A549 (cell line): Measurements from ENCODE around the gene RAB5A.

ENCODE experiments used
- CEBPB ChIP-seq, 2 experiments: fragments of >200 bp in 1 of 2; sonication (Bioruptor Twin) in 1 of 2; formaldehyde crosslinking in 1 of 2; IDR thresholded peaks; 2 replicates each; pipeline ENCODE4 v1.6.1; 2012 to 2016
- CHD2 ChIP-seq: fragments of 150-350 bp; IDR thresholded peaks from 2 replicates; pipeline ENCODE4 v1.6.1; 2014; ENCODE audit warnings: low read length; ENCODE audit not compliant: partially characterized antibody
- NFE2L2 ChIP-seq: fragments of 150-350 bp; conservative IDR thresholded peaks from 2 replicates; pipeline ENCODE4 v1.6.1; 2014; ENCODE audit warnings: low read length
- POLR2A ChIP-seq: IDR thresholded peaks from 2 replicates; pipeline ENCODE4 v1.6.1; 2012; ENCODE audit warnings: mild to moderate bottlenecking, low read length
- SREBF2 ChIP-seq: fragments of 450-650 bp; IDR thresholded peaks from 2 replicates; pipeline ENCODE4 v1.6.1; 2014; ENCODE audit warnings: mild to moderate bottlenecking, moderate library complexity
- TF ChIP-seq, protein P1 (sequence below): fragments of >200 bp; sonication (Bioruptor Twin); formaldehyde crosslinking; IDR thresholded peaks from 3 replicates; pipeline ENCODE4 v1.5.1; 2016

GRCh38 chr3:19911452-19911851 lies 35.4 kb upstream of the RAB5A start:
- no peak for TF ChIP-seq SREBF2
- TF ChIP-seq CEBPB (IDR thresholded peaks at IDR 0.05): no peak
- no peak for TF ChIP-seq POLR2A
- TF ChIP-seq, protein P1, sequence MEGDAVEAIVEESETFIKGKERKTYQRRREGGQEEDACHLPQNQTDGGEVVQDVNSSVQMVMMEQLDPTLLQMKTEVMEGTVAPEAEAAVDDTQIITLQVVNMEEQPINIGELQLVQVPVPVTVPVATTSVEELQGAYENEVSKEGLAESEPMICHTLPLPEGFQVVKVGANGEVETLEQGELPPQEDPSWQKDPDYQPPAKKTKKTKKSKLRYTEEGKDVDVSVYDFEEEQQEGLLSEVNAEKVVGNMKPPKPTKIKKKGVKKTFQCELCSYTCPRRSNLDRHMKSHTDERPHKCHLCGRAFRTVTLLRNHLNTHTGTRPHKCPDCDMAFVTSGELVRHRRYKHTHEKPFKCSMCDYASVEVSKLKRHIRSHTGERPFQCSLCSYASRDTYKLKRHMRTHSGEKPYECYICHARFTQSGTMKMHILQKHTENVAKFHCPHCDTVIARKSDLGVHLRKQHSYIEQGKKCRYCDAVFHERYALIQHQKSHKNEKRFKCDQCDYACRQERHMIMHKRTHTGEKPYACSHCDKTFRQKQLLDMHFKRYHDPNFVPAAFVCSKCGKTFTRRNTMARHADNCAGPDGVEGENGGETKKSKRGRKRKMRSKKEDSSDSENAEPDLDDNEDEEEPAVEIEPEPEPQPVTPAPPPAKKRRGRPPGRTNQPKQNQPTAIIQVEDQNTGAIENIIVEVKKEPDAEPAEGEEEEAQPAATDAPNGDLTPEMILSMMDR: no peak
- no peak for TF ChIP-seq CHD2
- no peak for TF ChIP-seq NFE2L2
